Measurements from ENCODE around the gene DDI2.
"Not testable (repeated sequence)": the region's sequence is repeated elsewhere in the genome, so short reads cannot be mapped to it uniquely, and the experiment has no call there.

The DDI2 gene

DNA sequence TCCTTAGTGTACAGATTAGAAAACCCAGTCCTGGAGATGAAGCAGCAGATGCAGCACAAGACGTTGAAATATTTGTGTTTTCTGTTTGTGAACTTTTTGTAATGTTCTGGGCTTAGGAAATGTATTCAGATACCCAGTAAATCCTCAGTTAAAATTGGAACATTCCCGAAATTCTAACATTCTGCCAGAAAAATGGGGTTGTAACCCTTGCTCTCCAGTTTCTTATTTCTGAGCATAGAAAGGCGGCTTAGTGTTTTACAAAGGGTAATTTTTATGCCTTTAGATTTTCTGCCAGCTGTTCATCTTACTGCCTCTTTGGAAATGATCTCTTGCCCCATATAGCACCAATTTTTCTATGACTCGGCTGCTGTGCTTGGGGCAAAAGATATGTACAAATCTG lies 20.6 kb downstream of the DDI2 start:
- DNase-seq: no peak

DNA sequence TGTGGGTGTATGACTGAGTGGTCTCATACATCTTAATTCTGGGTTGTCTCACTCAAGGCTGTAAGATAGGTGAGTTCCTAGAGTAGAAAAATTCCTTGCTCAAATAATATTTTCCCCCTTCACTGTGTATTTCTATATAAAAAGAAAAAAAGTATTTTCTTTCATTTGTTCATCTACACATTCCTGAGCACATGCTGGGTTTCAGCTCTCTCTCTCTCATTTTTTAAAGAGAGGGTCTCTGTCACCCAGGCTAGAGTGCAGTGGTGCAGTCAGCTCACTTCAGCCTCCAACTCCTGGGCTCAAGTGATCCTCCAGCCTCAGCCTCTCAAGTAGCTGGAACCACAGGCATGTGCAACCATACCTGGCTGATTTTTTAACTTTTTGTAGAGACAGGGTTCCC lies 22.0 kb downstream of the DDI2 start:
- no peak for DNase-seq

DNA sequence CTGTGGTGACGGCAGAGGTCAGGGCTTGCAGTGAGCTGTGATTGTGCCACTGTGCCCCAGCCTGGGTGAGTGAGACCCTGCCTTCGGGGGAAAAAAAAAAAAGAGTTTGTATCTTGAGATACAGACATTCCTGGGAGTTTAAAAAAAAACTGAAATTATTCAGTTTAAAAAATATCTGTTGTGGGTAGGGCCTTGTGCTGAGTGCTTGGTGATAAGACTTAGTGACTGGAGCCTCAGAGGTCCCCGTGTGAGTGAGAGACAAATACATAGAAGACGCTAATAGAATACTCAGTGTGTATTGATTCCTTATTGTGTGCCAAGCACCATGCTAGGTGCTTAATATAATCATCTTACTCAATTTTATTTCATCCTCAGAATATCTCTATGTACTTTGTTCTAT lies 22.7 kb downstream of the DDI2 start:
- DNase-seq: peak; percentile 74

DNA sequence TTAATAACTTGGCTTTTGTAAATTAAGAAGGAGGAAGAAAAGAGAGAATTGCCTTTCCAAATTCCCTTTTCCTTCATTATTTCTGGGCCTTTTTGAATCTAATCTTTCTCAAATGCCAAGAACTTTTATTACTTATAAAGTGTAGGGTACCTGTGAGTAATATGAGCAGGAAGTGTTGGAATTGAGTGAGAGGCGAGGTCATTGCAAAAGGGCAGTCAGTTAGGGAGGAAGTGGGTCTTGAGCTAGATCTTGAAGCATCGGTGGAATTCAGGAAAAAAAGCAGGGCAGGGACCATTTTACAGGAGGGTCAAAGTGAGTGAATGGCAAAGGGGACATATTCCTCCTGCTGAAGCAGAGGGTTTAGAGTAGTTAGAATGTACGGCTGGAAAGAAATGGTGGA lies 23.4 kb downstream of the DDI2 start:
- no peak for DNase-seq

DNA sequence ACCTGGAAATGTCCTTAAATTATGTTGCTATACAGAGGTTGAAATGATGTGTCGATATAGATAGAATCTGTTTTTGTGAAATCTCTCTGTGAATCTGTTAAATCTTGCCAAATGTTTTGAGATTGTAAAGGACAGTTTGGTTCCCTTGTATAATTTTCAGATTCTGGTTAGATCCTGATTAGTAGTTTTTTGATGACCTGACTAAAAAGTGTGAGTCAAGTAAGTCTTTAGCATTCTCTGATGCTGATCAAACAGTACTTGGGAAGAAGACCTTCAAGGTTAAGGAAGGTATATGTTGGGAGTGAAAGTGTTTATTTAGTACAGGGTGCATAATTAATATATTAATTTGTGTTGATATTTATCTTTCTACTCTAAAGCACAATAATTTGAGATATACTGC lies 32.7 kb downstream of the DDI2 start:
- DNase-seq: no peak

DNA sequence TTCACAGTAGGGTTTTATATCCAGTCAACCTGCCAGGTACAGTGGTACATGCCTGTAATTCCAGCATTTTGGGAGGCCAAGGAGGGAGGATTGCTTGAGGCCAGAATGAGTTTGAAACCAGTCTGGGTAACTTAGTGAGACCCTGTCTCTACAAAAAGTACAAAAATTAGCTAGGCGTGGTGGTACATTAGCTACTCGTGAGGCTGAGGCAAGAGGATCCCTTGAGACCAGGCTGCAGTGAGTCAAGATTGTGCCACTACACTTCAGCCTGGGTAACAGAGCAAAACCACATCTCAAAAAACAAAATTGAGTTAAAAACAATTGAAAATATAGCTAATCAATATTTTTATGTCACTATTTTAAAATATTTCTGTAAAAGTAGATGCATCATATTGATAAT lies 33.2 kb downstream of the DDI2 start:
- DNase-seq: no peak

DNA sequence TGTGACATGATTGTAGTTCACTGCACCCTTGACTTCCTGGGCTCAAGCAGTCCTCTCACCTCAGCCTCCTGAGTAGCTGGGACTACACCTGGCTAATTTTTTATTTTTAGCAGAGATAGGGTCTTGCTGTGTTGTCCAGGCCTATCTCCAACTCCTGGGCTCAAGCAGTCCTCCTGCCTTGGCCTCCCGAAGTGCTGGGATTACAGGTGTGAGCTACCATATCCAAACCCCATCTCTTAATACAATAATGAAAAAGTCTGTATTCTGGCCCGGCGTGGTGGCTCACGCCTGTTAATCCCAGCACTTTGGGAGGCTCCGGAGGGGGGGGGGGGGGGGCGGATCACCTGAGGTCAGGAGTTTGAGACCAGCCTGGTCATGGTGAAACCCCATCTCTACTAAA lies 34.9 kb downstream of the DDI2 start:
- not testable (repeated sequence) for DNase-seq

DNA sequence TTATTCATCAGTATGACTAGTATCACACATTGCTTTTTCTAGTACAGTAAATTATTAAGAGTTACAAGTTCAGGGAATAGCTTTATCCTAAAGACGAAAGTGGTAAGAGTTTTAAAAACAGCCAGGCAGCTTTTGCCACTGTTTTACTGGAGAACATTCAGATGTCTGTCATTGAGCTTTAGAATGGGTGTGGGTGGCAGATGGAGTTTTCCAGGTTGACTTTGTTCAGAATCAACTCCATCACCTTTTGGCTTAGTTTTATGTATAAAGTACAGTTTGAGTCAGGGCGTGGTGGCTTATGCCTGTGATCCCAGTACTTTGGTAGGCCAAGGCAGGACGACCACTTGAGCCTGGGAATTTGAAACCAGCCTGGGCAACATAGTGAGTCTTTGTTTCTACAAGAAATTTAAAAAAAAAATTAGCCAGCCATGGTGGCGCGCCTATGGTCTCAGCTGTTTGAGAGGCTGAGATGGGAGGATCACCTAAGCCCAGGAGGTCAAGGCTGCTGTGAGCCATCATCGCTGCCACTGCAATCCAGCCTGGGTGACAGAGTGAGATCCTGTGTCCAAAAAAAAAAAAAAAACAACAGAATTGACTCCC lies 36.9 kb downstream of the DDI2 start:
- no peak for DNase-seq

DNA sequence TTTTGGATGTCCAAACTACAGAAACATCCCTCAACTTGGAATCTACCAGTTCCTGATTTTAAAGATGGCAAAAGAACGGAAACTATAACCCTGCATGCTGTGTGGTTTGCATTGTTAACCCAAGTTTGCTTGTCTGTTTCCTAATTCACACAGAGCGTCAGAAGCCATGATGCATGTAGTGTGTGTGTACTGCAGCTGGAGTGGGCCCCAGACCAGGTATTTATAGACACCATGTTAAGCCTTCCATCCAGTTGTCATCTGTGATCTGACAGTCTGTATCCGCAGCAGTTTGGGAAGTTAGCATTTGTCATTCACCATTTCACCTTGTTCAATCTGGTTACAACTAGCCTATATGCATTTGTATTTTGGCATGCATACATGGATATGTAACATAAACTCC lies 39.2 kb downstream of the DDI2 start:
- DNase-seq: no peak

DNA sequence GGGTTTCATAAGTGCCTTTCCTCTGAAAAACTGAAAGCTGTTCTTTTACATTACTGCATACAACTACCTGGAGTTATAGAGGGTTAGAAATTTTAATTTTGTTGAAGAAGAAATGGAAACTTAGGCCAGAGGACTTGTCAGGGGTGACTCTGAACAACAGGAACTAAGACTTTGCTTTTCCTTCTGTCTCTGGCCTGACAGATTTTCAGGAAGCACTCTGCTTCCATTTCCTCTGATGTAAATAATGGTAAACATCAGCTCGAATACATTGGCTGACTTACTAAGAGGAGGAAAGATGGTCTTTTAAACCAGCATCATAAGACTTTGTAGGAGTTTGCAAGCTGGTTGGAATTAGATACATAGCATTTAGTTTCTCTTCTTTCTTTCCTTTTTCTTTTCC lies 39.8 kb downstream of the DDI2 start:
- DNase-seq: no peak

DNA sequence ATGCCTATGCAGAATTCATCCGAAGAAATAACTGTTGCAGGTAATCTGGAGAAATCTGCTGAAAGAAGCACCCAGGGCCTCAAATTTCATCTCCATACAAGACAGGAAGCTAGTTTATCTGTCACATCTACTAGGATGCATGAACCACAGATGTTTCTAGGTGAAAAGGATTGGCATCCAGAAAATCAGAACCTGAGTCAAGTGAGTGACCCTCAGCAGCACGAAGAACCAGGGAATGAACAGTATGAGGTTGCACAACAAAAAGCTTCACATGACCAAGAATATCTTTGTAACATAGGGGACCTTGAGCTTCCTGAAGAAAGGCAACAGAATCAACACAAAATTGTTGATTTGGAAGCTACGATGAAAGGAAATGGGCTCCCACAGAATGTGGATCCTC lies 42.9 kb downstream of the DDI2 start:
- DNase-seq: no peak

DNA sequence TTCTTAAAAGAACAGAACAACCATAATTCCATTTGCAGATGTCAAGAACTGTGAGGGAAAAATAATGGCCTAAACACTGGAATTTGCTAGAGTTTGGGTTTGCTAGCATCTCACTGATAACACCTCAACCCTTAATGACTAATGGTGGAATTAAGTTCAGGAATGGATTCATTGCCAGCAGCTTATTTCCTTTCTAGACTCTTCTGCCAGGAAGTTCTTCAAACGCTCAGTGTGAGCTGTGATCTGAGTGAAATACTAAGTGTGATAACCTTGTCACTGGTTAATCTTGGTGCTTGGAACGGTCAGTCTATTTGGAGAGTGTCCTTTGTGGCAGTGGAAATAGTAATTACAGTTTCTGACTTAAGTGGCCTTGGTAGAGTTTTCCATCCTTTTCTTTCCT lies 45.2 kb downstream of the DDI2 start:
- no peak for DNase-seq

DNA sequence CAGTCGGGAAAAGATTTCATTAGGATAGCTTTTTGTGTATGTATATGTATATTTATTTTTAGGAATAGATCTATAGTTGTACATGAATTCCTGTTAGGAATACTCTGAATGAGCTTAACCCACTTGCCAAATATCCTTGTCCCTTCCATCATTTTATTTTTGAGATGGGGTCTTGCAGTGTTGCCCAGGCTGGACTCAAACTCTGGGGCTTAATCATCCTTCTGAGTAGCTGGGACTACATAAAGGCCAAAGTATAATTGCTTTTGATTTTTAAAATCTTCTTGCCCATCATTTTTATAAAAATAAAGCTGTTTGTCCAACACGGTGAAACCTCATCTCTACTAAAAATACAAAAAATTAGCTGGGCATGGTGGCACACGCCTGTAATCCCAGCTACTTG lies 46.7 kb downstream of the DDI2 start:
- DNase-seq: no peak

DNA sequence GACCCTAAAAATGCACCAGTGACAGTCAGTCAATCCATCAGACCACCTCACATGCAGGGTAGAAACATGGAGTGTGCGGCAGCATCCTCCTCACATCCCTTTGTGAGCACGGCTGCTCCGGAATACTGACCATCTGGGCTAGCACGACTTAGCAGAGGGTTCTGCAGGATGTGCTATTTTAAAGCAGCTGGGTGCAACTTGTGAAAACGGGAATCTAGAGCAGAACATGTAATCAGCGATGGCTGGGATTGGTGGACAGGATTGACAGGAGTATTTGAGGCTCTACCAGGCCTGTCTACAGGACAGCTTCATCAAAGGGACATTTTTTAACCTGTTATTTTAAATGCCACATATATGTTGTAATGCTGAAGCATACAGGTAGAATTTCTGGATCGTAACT lies 50.1 kb downstream of the DDI2 start:
- DNase-seq: no peak

DNA sequence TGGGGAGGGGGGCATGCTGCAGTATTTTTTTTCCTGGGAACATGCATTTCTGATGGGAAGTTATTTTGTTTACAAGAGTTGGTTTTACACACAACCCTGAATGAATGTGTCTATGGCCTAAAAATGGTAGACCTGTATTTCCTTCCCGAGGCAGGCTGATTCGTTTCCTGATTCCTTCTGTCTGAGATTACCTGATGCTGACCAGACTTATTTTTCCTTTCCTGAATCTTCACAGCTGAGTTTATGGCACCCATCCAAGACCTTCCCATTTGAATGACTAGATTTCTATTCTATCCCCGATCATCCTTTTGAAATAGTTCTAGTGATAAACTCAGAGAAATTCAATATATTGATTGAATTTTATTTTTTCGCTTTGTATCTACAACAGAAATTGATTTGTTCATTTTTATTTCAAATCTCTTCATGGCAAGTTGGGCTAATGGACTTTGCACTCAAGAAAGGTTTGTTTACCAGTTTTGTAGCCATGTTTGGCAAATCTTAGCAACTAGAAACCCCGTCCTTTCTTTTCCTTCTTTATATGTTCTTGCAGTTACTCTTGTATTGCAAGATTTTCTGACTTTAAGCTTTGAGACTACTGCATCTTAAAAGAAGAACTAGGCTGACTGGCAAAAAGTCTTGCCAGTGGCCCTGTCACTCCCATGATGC lies 51.0 kb downstream of the DDI2 start:
- DNase-seq: no peak

DNA sequence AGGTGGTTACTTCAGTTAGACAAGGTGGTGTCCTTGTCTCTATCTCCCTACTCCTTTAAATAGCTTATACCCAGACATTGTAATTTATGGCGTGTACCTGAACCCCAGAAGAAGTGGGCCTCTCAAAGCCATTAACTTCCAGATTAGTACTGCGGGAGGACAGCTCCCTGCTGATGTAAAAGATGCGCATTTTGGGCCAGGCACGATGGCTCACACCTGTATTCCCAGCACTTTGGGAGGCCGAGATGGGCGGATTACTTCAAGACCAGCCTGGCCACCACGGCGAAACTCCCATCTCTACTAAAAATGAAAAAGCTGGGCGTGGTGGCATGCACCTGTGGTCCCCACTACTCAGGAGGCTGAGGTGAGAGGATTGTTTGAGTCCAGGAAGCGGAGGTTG lies 51.8 kb downstream of the DDI2 start:
- DNase-seq: no peak

DNA sequence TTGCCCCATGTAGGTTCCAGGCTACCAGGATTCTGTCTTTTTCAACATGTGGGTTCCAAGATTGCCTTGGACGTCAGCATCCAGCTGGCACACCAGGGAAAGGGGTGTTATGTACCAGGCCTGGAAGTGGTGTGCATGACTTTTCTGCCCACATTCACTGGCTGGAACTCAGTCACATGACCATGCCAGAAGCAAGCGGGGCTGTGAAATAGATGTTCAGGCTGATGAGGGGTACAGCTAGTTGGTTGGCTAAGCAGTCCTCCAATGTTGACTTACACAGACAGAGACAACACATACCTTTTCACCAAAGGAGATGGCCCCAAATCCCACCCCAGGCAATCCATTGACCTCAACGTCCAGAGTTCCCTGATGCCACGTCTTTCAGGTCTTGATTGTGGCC lies 52.6 kb downstream of the DDI2 start:
- DNase-seq: no peak

DNA sequence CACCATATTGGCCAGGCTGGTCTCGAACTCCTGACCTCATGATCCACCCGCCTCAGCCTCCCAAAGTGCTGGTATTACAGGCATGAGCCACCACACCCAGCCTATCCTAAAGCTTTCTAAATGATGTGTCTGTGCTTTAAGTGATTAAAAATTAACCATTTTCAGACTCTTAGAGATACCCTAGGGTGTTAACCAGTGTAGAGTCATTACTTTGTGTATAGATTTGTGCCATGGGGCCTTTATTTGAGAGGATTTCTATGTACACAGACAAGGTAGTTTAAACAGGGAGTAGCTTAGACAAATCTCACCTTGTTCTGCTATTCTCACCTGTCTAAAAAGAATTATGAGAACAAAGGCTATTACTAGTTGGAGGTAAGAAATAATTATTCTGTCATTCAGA lies 54.2 kb downstream of the DDI2 start:
- DNase-seq: no peak

DNA sequence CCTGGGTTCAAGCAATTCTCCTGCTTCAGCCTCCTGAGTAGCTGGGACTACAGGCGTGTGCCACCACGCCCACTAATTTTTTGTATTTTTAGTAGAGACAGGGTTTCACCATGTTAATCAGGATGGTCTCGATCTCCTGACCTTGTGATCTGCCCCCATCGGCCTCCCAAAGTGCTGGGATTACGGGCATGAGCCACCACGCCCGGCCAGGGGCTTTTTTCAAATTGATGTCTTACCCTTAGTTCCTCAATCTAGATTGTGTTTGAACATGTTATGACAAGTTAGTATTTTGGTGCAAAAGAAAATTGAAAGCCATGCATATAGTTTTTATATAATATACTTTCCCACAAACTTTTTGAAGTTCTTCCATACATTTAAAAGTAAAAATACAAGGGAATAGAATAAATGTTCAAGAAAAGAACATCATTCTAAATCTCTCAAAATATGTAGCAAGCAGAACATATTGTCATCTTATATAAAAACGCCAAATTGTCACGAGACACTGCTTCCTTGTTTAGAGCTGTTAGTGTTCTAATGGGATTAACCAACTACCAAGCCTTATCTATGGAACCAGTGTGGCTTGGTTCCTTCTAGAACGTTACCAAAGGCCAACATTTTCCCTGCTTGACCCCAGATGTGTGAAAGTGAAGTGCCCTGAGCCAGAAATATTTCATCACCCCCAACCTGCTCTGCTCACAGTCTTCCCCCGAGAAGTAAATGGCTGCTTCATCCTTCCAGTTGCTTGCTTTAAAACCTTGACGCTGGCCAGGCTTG lies 57.3 kb downstream of the DDI2 start:
- DNase-seq: peak; percentile 82

DNA sequence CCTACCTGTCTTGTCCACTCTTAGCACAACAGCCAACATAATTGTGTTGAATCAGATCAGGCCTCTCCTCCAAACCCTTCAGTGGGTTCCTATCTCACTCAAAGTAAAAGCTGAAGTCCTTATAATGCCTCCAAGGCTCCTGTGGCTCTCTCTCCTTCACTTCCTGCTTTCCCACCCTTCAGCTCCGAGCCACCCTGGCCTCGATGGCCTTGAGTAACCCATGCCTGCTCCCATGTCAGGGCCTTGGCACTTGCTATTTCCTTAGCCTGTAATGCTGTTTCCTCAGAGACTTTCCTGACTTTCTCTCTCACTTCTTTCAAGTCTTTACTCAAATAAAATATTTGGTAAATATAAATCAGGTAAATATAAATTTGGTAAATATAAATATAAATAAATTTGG lies 58.8 kb downstream of the DDI2 start:
- DNase-seq: no peak

DNA sequence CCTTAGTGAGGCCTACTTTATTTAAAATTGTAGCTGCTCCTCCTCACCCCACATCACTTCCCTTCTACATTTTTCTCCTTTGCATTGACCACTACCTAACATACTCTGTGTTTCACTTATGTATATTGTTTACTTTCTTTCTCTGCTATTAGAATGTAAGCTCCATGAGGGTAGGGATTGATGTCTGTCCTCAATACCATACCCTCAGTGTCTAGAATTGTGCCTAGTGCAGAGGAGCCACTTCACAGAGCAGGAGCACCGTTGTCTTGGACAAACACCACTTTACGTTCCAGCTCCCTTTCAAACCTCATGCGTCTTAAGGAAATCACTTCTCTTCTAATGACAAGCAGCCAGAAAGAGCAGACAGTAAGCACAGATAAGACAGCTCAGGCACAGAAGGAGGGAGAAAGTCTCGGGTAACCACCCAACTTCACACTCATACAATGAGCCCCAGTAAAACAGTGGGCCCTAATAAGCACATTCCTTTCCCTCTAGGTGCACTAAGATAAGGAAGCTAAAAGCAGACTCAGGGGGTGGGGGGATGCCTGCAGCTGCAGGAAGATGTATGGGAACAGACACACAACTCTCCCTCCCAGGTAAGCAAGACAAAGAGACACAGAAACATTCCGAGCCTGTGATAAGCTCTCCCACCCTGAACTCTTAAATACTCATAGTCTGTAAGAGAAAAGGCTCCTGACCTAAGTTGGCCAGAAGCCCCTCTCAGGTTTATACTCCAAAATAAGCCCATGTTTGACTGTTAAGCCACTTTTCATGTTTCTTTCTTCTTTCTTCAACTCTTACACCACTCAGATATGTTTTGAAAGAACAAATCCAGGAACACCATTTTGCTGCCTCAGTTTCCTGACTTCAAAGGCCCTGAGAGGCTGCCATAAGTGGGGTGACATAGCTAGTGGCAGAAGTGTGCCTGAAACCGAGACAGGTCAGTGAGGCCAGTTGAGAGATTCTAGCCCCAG lies 59.7 kb downstream of the DDI2 start:
- DNase-seq: peak; percentile 92

DNA sequence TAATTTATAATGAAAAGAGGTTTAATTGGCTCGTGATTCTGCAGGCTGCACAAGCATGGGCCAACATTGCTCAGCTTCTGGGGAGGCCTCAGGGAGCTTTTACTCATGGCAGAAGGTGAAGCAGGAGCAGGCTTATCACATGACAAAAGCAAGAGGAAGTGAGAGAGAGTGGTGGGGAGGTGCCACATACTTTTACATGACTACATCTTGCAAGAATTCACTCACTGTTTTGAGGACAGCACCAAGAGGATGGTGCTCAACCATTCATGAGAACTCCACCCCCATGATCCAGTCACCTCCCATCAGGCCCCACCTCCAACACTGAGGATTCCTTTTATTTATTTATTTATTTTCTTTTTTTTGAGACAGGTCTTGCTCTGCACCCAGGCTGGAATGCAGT lies 61.3 kb downstream of the DDI2 start:
- peak; percentile 42 for DNase-seq

DNA sequence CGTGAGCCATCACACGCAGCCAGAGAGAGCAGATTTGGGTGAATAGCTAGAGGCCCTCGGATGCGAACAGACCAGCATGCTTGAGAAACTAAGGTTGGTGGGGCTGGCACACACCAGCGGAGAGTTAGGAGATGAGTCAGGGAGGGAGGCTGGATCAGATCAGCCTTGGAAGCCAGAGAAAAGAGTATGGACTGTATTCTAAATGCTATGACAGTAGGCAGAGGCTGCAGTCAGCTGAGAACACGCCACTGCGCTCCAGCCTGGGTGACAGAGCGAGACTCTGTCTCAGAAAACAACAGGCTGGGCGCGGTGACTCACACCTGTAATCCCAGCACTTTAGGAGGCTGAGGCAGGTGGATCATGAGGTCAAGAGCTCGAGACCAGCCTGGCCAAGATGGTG lies 62.9 kb downstream of the DDI2 start:
- DNase-seq: no peak
